WTC11 (cell line): ENCODE measurements around the gene RNU1-2. TPM values are rescaled to one million over a fixed set of nuclear protein-coding genes. Genes with fewer than 3 reads are reported as not detected.
A peak's percentile ranks its signal among the peaks of the same experiment; 100 is the strongest.

Experiments used
- ATAC-seq: fragments of 200-7000 bp; cut with Tn5 transposase; 2 replicates; pipeline ENCODE4 v1.10.0; 2021; ENCODE audit warnings: mild to moderate bottlenecking, moderate library complexity
- CTCF ChIA-PET: fragments of 300-600 bp; sonication (Branson Sonifier 250); formaldehyde crosslinking; loops from one replicate; lab custom pipeline; 2021; ENCODE audit warnings: antibody characterized with exemption; lab: Charles Lee
- POLR2A ChIA-PET: fragments of 350-600 bp; sonication (Branson Sonifier 250); formaldehyde crosslinking; loops from one replicate; lab custom pipeline; 2021; ENCODE audit warnings: antibody characterized with exemption; lab: Charles Lee
- DNase-seq: peaks from one replicate; pipeline ENCODE4 v3.0.0; 2021; ENCODE audit warnings: low spot score
- H3K27ac Mint-ChIP-seq: 2 replicates; pipeline ENCODE4 v1.8.0; 2021; ENCODE audit warnings: mixed read lengths
- H3K27me3 Mint-ChIP-seq: 2 replicates; pipeline ENCODE4 v1.8.0; 2021; ENCODE audit warnings: low read depth, mild to moderate bottlenecking, moderate library complexity, mixed read lengths
- H3K36me3 Mint-ChIP-seq: 2 replicates; pipeline ENCODE4 v1.8.0; 2021; ENCODE audit warnings: mixed read lengths
- H3K4me1 Mint-ChIP-seq: 2 replicates; pipeline ENCODE4 v1.8.0; 2022; ENCODE audit warnings: mixed read lengths
- H3K4me3 Mint-ChIP-seq: 2 replicates; pipeline ENCODE4 v1.8.0; 2021; ENCODE audit warnings: mild to moderate bottlenecking, moderate library complexity, mixed read lengths
- H3K9me3 Mint-ChIP-seq: 2 replicates; pipeline ENCODE4 v1.8.0; 2021; ENCODE audit warnings: mixed read lengths
- CBFB ChIP-seq: sonication (generic); formaldehyde crosslinking; IDR thresholded peaks from 2 replicates; pipeline ENCODE4 v1.8.1; 2022; ENCODE audit warnings: mild to moderate bottlenecking, low read depth, missing genetic modification reagents
- GRHL2 ChIP-seq: fragments of 250-450 bp; sonication (Bioruptor Pico); IDR thresholded peaks from 2 replicates; pipeline ENCODE4 v1.8.0; 2022; ENCODE audit warnings: mild to moderate bottlenecking, moderate library complexity; ENCODE audit not compliant: insufficient replicate concordance, severe bottlenecking
- IRF2 ChIP-seq: sonication (generic); formaldehyde crosslinking; IDR thresholded peaks from 2 replicates; pipeline ENCODE4 v1.8.0; 2022; ENCODE audit warnings: low read depth, missing genetic modification reagents, borderline replicate concordance
- MAX ChIP-seq: sonication (generic); formaldehyde crosslinking; IDR thresholded peaks from 2 replicates; pipeline ENCODE4 v1.8.0; 2022; ENCODE audit warnings: mild to moderate bottlenecking, missing genetic modification reagents
- NFE2L1 ChIP-seq: sonication (generic); formaldehyde crosslinking; IDR thresholded peaks from 2 replicates; pipeline ENCODE4 v1.8.1; 2023; ENCODE audit warnings: missing genetic modification reagents
- NR2C2 ChIP-seq: sonication (generic); formaldehyde crosslinking; IDR thresholded peaks from 2 replicates; pipeline ENCODE4 v1.8.0; 2022; ENCODE audit warnings: mild to moderate bottlenecking, missing genetic modification reagents
- OVOL2 ChIP-seq: fragments of 250-450 bp; sonication (Bioruptor Pico); IDR thresholded peaks from 2 replicates; pipeline ENCODE4 v1.9.0; 2021; ENCODE audit warnings: mild to moderate bottlenecking, borderline replicate concordance
- SMAD3 ChIP-seq: sonication (generic); formaldehyde crosslinking; IDR thresholded peaks from 2 replicates; pipeline ENCODE4 v1.8.0; 2022; ENCODE audit warnings: missing genetic modification reagents, mild to moderate bottlenecking, borderline replicate concordance
- SMAD4 ChIP-seq: sonication (generic); formaldehyde crosslinking; IDR thresholded peaks from 2 replicates; pipeline ENCODE4 v1.8.0; 2022; ENCODE audit warnings: mild to moderate bottlenecking, missing genetic modification reagents
- SP1 ChIP-seq: sonication (generic); formaldehyde crosslinking; conservative IDR thresholded peaks from 2 replicates; pipeline ENCODE4 v1.8.1; 2022; ENCODE audit warnings: missing genetic modification reagents
- ZBTB43 ChIP-seq: sonication (generic); formaldehyde crosslinking; IDR thresholded peaks from 2 replicates; pipeline ENCODE4 v1.8.1; 2023; ENCODE audit warnings: mild to moderate bottlenecking, missing genetic modification reagents
- ZNF138 ChIP-seq: sonication (generic); formaldehyde crosslinking; conservative IDR thresholded peaks from 2 replicates; pipeline ENCODE4 v1.8.1; 2022; ENCODE audit warnings: mild to moderate bottlenecking, moderate library complexity, missing genetic modification reagents
- ZSCAN18 ChIP-seq: fragments of 250-450 bp; sonication (Bioruptor Pico); IDR thresholded peaks from 2 replicates; pipeline ENCODE4 v2.1.2; 2022; ENCODE audit warnings: mild to moderate bottlenecking, moderate library complexity
- total RNA-seq: library from RNA; stranded (reverse); gene quantifications from 3 replicates; pipeline ENCODE4 v1.2.3, GENCODE V29; 2021
- TF ChIP-seq, protein P1 (sequence below): sonication (generic); formaldehyde crosslinking; IDR thresholded peaks from 2 replicates; pipeline ENCODE4 v1.8.0; 2022; ENCODE audit warnings: missing genetic modification reagents
- TF ChIP-seq, protein P2 (sequence below): sonication (generic); formaldehyde crosslinking; IDR thresholded peaks from 2 replicates; pipeline ENCODE4 v1.8.0; 2023; ENCODE audit warnings: mild to moderate bottlenecking, missing genetic modification reagents
- TF ChIP-seq, protein P3 (sequence below): fragments of 250-450 bp; sonication (Bioruptor Pico); IDR thresholded peaks from 2 replicates; pipeline ENCODE4 v1.9.0; 2021; ENCODE audit warnings: moderate library complexity, mild to moderate bottlenecking, inconsistent platforms, borderline replicate concordance

Gene RNU1-2
- total RNA-seq, 1 experiment from 2014 or later = 1,197 TPM

DNA sequence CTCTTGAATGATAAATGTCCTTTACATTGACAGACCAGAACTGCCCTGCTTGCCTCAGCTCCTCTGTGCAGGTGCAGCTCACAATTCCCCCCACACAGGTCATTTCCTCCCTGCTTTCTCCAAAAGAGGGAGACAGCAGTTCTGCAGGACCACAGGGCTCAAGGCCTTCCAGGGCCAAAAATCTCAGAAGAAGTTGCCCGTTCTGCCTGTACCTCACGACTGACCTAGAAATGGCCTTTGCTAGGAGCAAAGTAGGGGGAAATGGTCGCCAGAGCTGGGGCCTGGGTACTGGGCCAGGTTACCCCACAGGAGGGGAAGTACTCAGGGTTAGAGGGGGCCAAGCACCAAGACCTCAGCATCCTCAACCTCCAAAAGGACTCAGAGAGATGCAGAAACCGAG lies 11.1 kb downstream of the RNU1-2 start:
- ChIA-PET CTCF (no interaction called here), POLR2A (no interaction called here)
- no peak overlapping the region for H3K4me3 Mint-ChIP-seq
- H3K27ac Mint-ChIP-seq = no peak overlapping the region
- DNase-seq = no peak
- H3K9me3 Mint-ChIP-seq = no peaks in the 10 kb centered on the region
- H3K27me3 Mint-ChIP-seq = 0 out of 2 replicates have a peak, but pooled peaks cover 2% of the 10 kb centered on the region
- H3K36me3 Mint-ChIP-seq = peaks cover 9% of the 10 kb centered on the region
- ATAC-seq = no peak
- peaks cover 11% of the 10 kb centered on the region for H3K4me1 Mint-ChIP-seq
- no peak for TF ChIP-seq ZSCAN18 (CRISPR knock-in tag)
- TF ChIP-seq SMAD4 (CRISPR knock-in tag) = no peak
- TF ChIP-seq CBFB = no peak
- no peak for TF ChIP-seq IRF2 (CRISPR knock-in tag)
- TF ChIP-seq NFE2L1 (CRISPR knock-in tag) = no peak
- no peak for TF ChIP-seq NR2C2
- TF ChIP-seq, protein P1, sequence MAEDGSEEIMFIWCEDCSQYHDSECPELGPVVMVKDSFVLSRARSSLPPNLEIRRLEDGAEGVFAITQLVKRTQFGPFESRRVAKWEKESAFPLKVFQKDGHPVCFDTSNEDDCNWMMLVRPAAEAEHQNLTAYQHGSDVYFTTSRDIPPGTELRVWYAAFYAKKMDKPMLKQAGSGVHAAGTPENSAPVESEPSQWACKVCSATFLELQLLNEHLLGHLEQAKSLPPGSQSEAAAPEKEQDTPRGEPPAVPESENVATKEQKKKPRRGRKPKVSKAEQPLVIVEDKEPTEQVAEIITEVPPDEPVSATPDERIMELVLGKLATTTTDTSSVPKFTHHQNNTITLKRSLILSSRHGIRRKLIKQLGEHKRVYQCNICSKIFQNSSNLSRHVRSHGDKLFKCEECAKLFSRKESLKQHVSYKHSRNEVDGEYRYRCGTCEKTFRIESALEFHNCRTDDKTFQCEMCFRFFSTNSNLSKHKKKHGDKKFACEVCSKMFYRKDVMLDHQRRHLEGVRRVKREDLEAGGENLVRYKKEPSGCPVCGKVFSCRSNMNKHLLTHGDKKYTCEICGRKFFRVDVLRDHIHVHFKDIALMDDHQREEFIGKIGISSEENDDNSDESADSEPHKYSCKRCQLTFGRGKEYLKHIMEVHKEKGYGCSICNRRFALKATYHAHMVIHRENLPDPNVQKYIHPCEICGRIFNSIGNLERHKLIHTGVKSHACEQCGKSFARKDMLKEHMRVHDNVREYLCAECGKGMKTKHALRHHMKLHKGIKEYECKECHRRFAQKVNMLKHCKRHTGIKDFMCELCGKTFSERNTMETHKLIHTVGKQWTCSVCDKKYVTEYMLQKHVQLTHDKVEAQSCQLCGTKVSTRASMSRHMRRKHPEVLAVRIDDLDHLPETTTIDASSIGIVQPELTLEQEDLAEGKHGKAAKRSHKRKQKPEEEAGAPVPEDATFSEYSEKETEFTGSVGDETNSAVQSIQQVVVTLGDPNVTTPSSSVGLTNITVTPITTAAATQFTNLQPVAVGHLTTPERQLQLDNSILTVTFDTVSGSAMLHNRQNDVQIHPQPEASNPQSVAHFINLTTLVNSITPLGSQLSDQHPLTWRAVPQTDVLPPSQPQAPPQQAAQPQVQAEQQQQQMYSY = no peak
- TF ChIP-seq, all 79 proteins: peak for 0

DNA sequence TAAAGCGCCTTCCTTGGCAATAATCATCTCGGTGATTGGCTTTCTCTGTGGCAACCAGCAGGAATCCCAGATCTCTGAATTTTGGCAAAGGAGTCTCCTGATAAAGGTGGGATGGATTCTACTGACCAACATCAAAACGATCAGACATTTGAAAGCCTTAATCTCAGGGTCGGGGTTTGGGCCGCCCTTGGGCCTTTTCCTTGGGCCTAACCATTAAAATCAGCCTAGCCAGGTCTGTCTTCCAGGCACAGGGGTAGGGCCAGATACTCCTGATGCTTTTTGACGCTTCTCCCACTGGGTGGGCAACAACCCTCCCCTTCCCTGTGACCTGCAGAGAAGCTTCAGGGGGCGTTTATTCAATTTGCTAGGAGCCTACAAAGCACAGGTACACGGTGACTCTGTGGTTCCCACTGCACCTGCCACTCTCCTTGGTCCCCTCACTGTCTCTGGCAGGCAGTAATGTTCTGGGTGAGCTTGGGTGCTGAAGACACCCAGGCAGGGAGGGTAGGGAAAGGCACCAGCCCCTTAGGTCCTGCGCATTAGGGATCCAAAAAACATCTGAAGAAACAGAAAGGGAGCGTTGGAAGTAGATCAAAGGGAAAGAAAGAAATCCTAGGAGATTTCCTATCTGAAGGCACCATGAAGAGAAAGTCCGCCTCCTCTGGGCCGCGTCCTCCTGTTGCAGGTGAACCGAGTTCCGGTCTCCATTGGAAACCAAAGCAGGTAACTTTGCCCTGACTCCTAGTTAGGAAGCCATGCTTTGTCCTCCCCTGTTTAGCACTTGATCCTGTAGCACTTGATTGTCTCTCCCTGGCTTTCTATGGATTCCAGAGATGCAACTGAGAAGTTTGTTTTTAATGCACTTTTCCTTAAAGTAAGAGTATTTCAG lies 12.3 kb downstream of the RNU1-2 start:
- Mint-ChIP-seq H3K4me3 (no peak overlapping the region), H3K4me1 (peaks cover 8% of the 10 kb centered on the region), H3K9me3 (no peaks in the 10 kb centered on the region), H3K36me3 (peaks cover 9% of the 10 kb centered on the region), H3K27me3 (peaks cover 7% of the 10 kb centered on the region; the same call in 1 of the 2 replicates), H3K27ac (peak overlapping the region; percentile 52; the same call in 1 of the 2 replicates)
- TF ChIP-seq, protein P2, sequence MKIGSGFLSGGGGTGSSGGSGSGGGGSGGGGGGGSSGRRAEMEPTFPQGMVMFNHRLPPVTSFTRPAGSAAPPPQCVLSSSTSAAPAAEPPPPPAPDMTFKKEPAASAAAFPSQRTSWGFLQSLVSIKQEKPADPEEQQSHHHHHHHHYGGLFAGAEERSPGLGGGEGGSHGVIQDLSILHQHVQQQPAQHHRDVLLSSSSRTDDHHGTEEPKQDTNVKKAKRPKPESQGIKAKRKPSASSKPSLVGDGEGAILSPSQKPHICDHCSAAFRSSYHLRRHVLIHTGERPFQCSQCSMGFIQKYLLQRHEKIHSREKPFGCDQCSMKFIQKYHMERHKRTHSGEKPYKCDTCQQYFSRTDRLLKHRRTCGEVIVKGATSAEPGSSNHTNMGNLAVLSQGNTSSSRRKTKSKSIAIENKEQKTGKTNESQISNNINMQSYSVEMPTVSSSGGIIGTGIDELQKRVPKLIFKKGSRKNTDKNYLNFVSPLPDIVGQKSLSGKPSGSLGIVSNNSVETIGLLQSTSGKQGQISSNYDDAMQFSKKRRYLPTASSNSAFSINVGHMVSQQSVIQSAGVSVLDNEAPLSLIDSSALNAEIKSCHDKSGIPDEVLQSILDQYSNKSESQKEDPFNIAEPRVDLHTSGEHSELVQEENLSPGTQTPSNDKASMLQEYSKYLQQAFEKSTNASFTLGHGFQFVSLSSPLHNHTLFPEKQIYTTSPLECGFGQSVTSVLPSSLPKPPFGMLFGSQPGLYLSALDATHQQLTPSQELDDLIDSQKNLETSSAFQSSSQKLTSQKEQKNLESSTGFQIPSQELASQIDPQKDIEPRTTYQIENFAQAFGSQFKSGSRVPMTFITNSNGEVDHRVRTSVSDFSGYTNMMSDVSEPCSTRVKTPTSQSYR (CRISPR knock-in tag) = no peak
- TF ChIP-seq SMAD3 (no peak), OVOL2 (no peak), ZBTB43 (CRISPR knock-in tag) (no peak), GRHL2 (no peak), MAX (CRISPR knock-in tag) (no peak), SP1 (CRISPR knock-in tag) (no peak), ZNF138 (CRISPR knock-in tag) (no peak)
- TF ChIP-seq, protein P3, sequence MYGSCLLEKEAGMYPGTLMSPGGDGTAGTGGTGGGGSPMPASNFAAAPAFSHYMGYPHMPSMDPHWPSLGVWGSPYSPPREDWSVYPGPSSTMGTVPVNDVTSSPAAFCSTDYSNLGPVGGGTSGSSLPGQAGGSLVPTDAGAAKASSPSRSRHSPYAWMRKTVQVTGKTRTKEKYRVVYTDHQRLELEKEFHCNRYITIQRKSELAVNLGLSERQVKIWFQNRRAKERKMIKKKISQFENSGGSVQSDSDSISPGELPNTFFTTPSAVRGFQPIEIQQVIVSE (CRISPR knock-in tag) = no peak
- TF ChIP-seq, protein P1 = no peak
- POLR2A ChIA-PET = no interaction called here
- ATAC-seq (no peak), DNase-seq (no peak)
- CTCF ChIA-PET = no interaction called here
